Stomach (tissue), 9 donors: ENCODE measurements around the gene GPR25. TPM values are rescaled to one million over a fixed set of nuclear protein-coding genes. Genes with fewer than 3 reads are reported as not detected.
"Not testable (repeated sequence)": the region's sequence is repeated elsewhere in the genome, so short reads cannot be mapped to it uniquely, and the experiment has no call there.

ENCODE experiments used
- DNase-seq, 2 donors: peaks; one replicate each; pipeline versions ENCODE4 v3.0.0 to v3.0.0-alpha.2; 2013 to 2019
- H3K27ac ChIP-seq, 5 donors: fragments of 200-600 bp in 4 of 5; sonication (generic) in 4 of 5; one replicate each; pipeline ENCODE4 v1.5.1; 2013 to 2019; ENCODE audit warnings: mild to moderate bottlenecking in 1 of 5, moderate library complexity in 1 of 5
- H3K27me3 ChIP-seq, 3 donors: fragments of 200-600 bp; sonication (generic); one replicate each; pipeline ENCODE4 v1.5.1; 2017 to 2019; ENCODE audit warnings: mixed run types in 1 of 3
- H3K36me3 ChIP-seq, 4 donors: fragments of 200-600 bp; sonication (generic); 1 replicate in 3 of 4; 2 replicates in 1 of 4; pipeline ENCODE4 v1.5.1; 2016 to 2019
- H3K4me1 ChIP-seq, 4 donors: fragments of 200-600 bp; sonication (generic); one replicate each; pipeline ENCODE4 v1.5.1; 2016 to 2019
- H3K4me3 ChIP-seq, 4 donors: fragments of 200-600 bp; sonication (generic) in 3 of 4; one replicate each; pipeline ENCODE4 v1.5.1; 2016 to 2019; ENCODE audit warnings: mild to moderate bottlenecking in 1 of 4
- H3K9me3 ChIP-seq, 4 donors: fragments of 200-600 bp; sonication (generic); one replicate each; pipeline ENCODE4 v1.5.1; 2016 to 2019
- EP300 ChIP-seq: sonication (generic); formaldehyde crosslinking; IDR thresholded peaks from one replicate; pipeline ENCODE4 v1.6.1; 2017; ENCODE audit warnings: antibody characterized with exemption
- POLR2A ChIP-seq, 4 donors: fragments of 450-650 bp; IDR thresholded peaks; one replicate each; pipeline ENCODE4 v1.6.1; 2016; ENCODE audit warnings: antibody characterized with exemption in 4 of 4, control low read depth in 2 of 4, mild to moderate bottlenecking in 1 of 4, moderate library complexity in 1 of 4
- POLR2AphosphoS5 ChIP-seq, 3 donors: sonication (generic); formaldehyde crosslinking; IDR thresholded peaks; one replicate each; pipeline ENCODE4 v1.6.1; 2016; ENCODE audit warnings: antibody characterized with exemption in 3 of 3
- WGBS, 5 donors: extraction: QIAGEN DNeasy Blood & Tissue Kit in 3 of 5; methylation state at CpG; one replicate each; pipeline versions ENCODE4 v1.1.5 to v1.1.7; 2013 to 2018; 5-methylcytosine and 5-hydroxymethylcytosine counted together
- intact Hi-C: fragments of 100-400 bp; cut with DNase I; formaldehyde crosslinking; loops from one replicate; pipeline ENCODE4 v1.15.1; 2023; ENCODE audit warnings: low total_unique reads
- polyA plus RNA-seq, 3 donors: library from polyadenylated mRNA; stranded (reverse); fragments of 200-250 nt; gene quantifications; one replicate each; pipeline ENCODE4 v1.2.3, GENCODE V29; 2013
- total RNA-seq, 5 donors: library from RNA; depleted of rRNA; stranded (reverse); fragments of >200 nt; gene quantifications; one replicate each; pipeline versions ENCODE4 v1.1.0 to v1.2.3, GENCODE V29; 2014 to 2016
- TF ChIP-seq, protein P1 (sequence below), 7 experiments: fragments of 450-650 bp in 4 of 7; fragments of 200-600 bp in 3 of 7; sonication (generic) in 3 of 7; IDR thresholded peaks; one replicate each; pipeline ENCODE4 v1.5.1; 2016 to 2019; ENCODE audit warnings: antibody characterized with exemption in 7 of 7, control low read depth in 2 of 7, mild to moderate bottlenecking in 1 of 7
- donor health status: healthy with polysubstance abuse.
- donor health status: Bipolar disorder and iron deficiency.
- donor health status: healthy.

Gene GPR25
- total and polyA plus RNA-seq, 8 donors, result 0.08 to 1.5 (median 0.75) TPM; not detected in 5

DNA sequence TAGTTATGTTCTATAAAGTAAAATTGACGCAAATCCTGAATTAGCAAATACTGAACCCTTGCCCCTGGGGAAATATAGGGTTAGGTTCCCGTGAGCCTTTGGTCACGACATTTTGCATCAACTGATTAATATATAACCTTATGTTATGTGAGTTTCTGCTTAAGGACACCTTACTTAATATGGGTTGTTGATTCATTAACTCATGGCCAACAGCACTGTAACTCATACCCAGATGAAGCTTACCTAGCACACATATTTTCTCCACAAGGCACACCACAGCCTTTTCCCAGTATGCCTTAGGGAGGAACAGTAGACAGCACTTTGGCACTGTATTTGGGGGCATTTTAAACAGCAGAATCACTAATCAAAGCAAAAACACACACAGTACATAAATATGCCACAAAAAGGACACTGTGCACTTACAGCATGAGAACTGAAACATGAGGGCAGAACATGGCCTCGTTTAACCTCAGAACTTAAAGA, 37.0 kb downstream of the GPR25 start:
- intact Hi-C loops, result no loop called here
- no peaks in the 10 kb centered on the region for H3K9me3 ChIP-seq
- H3K4me3 ChIP-seq, result no peak overlapping the region
- H3K27me3 ChIP-seq, result no peaks in the 10 kb centered on the region
- no peak overlapping the region for H3K27ac ChIP-seq
- H3K4me1 ChIP-seq, result peaks cover 3 to 44% (median 25%) of the 10 kb centered on the region in 4 donors
- 73 to 89% (median 87%) methylated on average over 4 of the region's 4 CpGs for WGBS, 5 donors
- H3K36me3 ChIP-seq, result peaks cover 0 to 47% (median 20%) of the 10 kb centered on the region in 4 donors
- TF ChIP-seq POLR2AphosphoS5 (IDR thresholded peaks at IDR 0.05) (no peak), POLR2A (IDR thresholded peaks at IDR 0.05) (no peak), EP300 (no peak)
- TF ChIP-seq, protein P1, sequence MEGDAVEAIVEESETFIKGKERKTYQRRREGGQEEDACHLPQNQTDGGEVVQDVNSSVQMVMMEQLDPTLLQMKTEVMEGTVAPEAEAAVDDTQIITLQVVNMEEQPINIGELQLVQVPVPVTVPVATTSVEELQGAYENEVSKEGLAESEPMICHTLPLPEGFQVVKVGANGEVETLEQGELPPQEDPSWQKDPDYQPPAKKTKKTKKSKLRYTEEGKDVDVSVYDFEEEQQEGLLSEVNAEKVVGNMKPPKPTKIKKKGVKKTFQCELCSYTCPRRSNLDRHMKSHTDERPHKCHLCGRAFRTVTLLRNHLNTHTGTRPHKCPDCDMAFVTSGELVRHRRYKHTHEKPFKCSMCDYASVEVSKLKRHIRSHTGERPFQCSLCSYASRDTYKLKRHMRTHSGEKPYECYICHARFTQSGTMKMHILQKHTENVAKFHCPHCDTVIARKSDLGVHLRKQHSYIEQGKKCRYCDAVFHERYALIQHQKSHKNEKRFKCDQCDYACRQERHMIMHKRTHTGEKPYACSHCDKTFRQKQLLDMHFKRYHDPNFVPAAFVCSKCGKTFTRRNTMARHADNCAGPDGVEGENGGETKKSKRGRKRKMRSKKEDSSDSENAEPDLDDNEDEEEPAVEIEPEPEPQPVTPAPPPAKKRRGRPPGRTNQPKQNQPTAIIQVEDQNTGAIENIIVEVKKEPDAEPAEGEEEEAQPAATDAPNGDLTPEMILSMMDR (IDR thresholded peaks at IDR 0.05), result no peak
- no peak for DNase-seq

DNA sequence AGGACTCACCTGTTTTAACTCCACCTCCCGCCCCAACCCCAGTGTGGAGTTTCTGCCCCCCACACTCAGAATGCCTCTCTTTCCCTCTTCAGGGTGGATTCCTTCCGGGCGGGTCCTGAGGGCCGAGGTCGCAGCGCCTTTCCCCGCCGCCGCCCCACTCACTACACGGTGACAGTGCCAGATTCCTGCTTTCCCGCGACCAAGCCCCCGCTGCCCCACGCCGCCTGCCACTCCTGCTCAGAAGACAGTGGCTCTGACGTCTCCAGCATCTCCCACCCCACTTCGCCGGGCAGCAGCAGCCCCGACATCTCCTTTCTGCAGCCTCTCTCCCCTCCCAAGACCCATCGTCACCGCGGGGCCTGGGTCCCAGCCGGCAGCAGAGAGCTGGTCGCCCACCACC, 38.6 kb downstream of the GPR25 start:
- Histone ChIP-seq H3K36me3 (peaks cover 0 to 47% (median 20%) of the 10 kb centered on the region in 4 donors), H3K4me3 (no peak overlapping the region), H3K27me3 (peaks cover 0 to 7% (median 0%) of the 10 kb centered on the region in 3 donors), H3K27ac (no peak overlapping the region), H3K9me3 (no peaks in the 10 kb centered on the region), H3K4me1 (peaks cover 3 to 28% (median 19%) of the 10 kb centered on the region in 4 donors)
- 90 to 96% (median 93%) methylated on average over 24 of the region's 24 CpGs for WGBS, 5 donors
- DNase-seq, result no peak
- TF ChIP-seq, protein P1 (IDR thresholded peaks at IDR 0.05), result no peak
- TF ChIP-seq POLR2A (IDR thresholded peaks at IDR 0.05), result no peak
- no peak for TF ChIP-seq EP300
- TF ChIP-seq POLR2AphosphoS5 (IDR thresholded peaks at IDR 0.05), result no peak
- intact Hi-C loops, result no loop called here

DNA sequence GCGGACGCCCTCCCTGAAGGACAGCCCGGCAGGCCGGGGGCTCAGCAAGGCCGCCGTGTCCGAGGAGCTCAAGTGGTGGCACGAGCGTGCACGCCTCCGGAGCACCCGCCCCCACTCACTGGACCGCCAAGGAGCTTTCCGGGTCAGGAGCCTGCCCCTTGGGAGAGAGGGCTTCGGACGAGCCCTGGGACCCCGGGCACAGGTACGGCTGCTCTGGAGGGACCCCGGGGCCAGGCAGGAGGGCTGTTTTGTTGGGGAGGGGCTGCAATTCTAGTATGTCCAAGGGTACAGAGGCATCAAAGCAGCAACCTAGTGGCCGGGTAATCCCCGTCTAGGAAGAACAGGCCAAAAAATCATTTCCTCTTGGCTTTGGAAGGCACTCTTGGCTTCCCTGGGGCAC, 39.2 kb downstream of the GPR25 start:
- H3K27ac ChIP-seq, H3K27me3 ChIP-seq, H3K9me3 ChIP-seq, DNase-seq, H3K4me3 ChIP-seq, intact Hi-C loops: not testable (repeated sequence)
- Histone ChIP-seq H3K36me3 (peaks cover 0 to 47% (median 20%) of the 10 kb centered on the region in 4 donors), H3K4me1 (peaks cover 3 to 22% (median 16%) of the 10 kb centered on the region in 4 donors)
- 78 to 94% (median 90%) methylated on average over 3 to 12 of the region's 21 CpGs for WGBS, 5 donors

DNA sequence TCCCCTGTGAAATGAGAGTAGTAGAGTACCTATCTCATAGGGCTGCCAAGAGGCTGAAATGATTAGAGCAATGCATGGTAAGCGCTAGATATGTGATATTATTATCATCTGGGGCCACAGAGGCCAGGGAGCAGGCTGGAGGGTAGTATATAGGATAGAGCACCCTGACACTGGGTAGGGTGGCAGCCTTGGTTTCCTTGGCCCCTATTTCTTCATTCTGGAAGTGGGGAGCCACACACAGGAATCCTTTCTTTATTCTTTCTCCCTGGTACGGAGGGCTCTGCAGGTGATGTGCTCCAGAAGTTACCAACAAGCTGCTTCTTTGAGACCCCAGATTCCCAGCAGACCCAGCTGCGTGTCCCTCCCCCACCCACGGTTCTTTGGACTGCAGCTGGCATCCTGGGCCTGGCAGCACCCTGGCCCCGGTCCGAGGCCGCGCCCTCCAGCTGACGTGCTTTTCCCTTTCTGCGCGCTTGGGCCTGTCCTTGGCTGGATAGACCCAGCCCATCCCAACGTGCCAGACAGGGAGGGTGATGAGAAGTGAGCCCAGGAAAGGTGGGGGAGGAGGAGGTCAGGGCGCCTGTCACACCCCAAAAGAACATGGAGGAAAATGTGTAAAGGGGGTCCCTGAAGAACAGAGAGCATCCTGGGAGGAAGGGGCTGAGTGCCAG, 40.1 kb downstream of the GPR25 start:
- H3K4me1 ChIP-seq, result peaks cover 3 to 14% (median 11%) of the 10 kb centered on the region in 4 donors
- no peak for DNase-seq
- H3K27ac ChIP-seq, result no peak overlapping the region
- H3K9me3 ChIP-seq, result no peaks in the 10 kb centered on the region
- intact Hi-C loops, result no loop called here
- TF ChIP-seq EP300 (no peak), POLR2A (IDR thresholded peaks at IDR 0.05) (no peak)
- H3K4me3 ChIP-seq, result no peak overlapping the region
- peaks cover 0 to 8% (median 0%) of the 10 kb centered on the region in 3 donors for H3K27me3 ChIP-seq
- peaks cover 0 to 47% (median 20%) of the 10 kb centered on the region in 4 donors for H3K36me3 ChIP-seq
- WGBS, 5 donors, result 72 to 86% (median 81%) methylated on average over 13 of the region's 13 CpGs

DNA sequence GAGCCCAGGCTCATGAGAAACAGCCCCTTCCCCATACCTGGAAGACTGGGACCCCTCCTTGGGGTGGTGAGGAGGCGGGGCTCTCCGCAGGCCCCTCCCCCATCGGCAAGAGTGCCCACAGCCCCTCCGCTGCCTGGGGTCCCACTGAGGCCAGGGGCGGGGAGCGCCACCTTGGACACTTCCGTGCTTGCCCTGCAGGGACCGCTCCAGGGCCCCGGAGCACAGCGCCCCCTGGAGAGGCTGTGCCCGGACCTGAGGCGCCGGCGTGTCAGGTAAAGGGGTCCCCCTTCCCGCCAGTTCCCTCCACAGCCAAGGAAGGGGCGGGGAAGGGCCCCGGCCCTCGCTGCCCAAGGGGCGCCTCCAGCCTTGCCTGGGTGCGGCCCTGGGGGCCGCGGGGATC, 43.4 kb downstream of the GPR25 start:
- intact Hi-C loops, result no loop called here
- H3K4me3 ChIP-seq, result no peak overlapping the region
- H3K27me3 ChIP-seq, result peaks cover 0 to 8% (median 0%) of the 10 kb centered on the region in 3 donors
- no peak for TF ChIP-seq POLR2AphosphoS5 (IDR thresholded peaks at IDR 0.05)
- TF ChIP-seq POLR2A (IDR thresholded peaks at IDR 0.05), result no peak
- TF ChIP-seq, protein P1 (IDR thresholded peaks at IDR 0.05), result no peak
- no peak for TF ChIP-seq EP300
- WGBS, 5 donors, result 50 to 65% (median 57%) methylated on average over 4 to 22 of the region's 22 CpGs
- no peaks in the 10 kb centered on the region for H3K4me1 ChIP-seq
- H3K9me3 ChIP-seq, result no peaks in the 10 kb centered on the region
- peak in 1 of 2 donors; percentile 44 for DNase-seq
- no peak overlapping the region for H3K27ac ChIP-seq
- H3K36me3 ChIP-seq, result peaks cover 0 to 21% (median 9%) of the 10 kb centered on the region in 4 donors
